Esophagus muscularis mucosa (tissue), 3 donors: ENCODE data around the gene ZSWIM4.

Experiments
- POLR2A ChIP-seq: fragments of 450-650 bp; IDR thresholded peaks from one replicate; pipeline ENCODE4 v1.6.1; 2017; ENCODE audit warnings: antibody characterized with exemption, moderate library complexity, mild to moderate bottlenecking, low read depth
- POLR2AphosphoS5 ChIP-seq, 2 donors: sonication (generic); formaldehyde crosslinking; IDR thresholded peaks; one replicate each; pipeline ENCODE4 v1.6.1; 2017; ENCODE audit warnings: antibody characterized with exemption in 2 of 2
- TF ChIP-seq, protein P1 (sequence below), 3 experiments: fragments of 200-600 bp in 2 of 3; fragments of 450-650 bp in 1 of 3; sonication (generic) in 2 of 3; IDR thresholded peaks; one replicate each; pipeline ENCODE4 v1.5.1; 2017 to 2019; ENCODE audit warnings: antibody characterized with exemption in 3 of 3, mild to moderate bottlenecking in 2 of 3, moderate library complexity in 1 of 3

- TF ChIP-seq POLR2AphosphoS5 (IDR thresholded peaks at IDR 0.05), result peak; percentile 86 to 91
- TF ChIP-seq, protein P1, sequence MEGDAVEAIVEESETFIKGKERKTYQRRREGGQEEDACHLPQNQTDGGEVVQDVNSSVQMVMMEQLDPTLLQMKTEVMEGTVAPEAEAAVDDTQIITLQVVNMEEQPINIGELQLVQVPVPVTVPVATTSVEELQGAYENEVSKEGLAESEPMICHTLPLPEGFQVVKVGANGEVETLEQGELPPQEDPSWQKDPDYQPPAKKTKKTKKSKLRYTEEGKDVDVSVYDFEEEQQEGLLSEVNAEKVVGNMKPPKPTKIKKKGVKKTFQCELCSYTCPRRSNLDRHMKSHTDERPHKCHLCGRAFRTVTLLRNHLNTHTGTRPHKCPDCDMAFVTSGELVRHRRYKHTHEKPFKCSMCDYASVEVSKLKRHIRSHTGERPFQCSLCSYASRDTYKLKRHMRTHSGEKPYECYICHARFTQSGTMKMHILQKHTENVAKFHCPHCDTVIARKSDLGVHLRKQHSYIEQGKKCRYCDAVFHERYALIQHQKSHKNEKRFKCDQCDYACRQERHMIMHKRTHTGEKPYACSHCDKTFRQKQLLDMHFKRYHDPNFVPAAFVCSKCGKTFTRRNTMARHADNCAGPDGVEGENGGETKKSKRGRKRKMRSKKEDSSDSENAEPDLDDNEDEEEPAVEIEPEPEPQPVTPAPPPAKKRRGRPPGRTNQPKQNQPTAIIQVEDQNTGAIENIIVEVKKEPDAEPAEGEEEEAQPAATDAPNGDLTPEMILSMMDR (IDR thresholded peaks at IDR 0.05), result no peak
- TF ChIP-seq POLR2A, result peak; percentile 37
These were observed 44.1 kb downstream of the ZSWIM4 start for GRCh38 chr19:13839130-13839937.
